PC-9 (cell line): ENCODE results near the gene DLG2.

Experiments
- EZH2 ChIP-seq: fragments of 200-600 bp; sonication (generic); IDR thresholded peaks from 2 replicates; pipeline ENCODE4 v1.8.0; 2017; ENCODE audit warnings: antibody characterized with exemption, low read depth
- TF ChIP-seq, protein P1 (sequence below): fragments of 200-600 bp; sonication (generic); conservative IDR thresholded peaks from 2 replicates; pipeline ENCODE4 v1.6.1; 2017; ENCODE audit warnings: mixed run types, antibody characterized with exemption, mild to moderate bottlenecking, moderate library complexity

GRCh38 chr11:83835423-83835822, 1791.7 kb downstream of the DLG2 start:
- TF ChIP-seq, protein P1, sequence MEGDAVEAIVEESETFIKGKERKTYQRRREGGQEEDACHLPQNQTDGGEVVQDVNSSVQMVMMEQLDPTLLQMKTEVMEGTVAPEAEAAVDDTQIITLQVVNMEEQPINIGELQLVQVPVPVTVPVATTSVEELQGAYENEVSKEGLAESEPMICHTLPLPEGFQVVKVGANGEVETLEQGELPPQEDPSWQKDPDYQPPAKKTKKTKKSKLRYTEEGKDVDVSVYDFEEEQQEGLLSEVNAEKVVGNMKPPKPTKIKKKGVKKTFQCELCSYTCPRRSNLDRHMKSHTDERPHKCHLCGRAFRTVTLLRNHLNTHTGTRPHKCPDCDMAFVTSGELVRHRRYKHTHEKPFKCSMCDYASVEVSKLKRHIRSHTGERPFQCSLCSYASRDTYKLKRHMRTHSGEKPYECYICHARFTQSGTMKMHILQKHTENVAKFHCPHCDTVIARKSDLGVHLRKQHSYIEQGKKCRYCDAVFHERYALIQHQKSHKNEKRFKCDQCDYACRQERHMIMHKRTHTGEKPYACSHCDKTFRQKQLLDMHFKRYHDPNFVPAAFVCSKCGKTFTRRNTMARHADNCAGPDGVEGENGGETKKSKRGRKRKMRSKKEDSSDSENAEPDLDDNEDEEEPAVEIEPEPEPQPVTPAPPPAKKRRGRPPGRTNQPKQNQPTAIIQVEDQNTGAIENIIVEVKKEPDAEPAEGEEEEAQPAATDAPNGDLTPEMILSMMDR = no peak
- no peak for TF ChIP-seq EZH2
